ENCODE data around the gene SNRNP40.

SNRNP40 gene

DNA sequence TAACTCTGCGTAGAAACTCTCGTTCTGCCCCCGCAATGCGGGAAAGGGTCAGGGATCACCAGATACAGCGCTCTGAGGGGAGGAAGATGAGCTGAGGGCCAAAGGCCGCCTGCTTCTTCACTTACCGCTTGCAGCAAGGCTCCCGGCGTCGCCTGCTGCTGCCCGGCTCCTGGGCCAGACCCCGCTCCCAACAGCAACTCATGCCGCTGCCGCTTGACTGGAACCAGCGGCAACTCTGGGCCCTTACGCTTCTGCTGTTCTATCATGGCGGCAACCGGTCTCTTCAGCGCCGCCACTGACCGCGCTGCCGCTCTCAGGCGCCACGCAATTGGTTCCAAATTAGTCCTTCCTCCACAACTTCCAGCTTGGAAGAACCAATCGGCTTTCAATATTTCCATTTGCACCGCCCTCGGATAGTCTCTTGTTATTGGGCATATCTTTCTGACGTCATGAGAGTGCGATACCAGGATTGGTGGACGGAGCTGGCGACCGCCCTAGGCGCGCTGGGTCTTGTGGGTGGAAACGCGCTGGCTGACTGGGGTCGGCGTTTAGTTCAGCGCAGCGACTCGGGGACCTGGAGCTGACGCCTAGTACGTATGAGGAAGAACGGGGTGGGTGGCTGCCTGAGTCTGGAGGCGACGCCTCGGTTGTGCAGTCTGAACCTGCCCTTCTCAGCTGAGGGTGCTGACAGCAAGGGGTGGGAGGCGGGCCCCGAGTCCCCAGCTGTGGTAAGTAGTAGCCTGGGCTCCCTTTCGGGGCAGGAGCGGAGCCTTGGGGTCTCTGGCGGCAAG lies at the start of gene SNRNP40, which contains the start of gene ZCCHC17:
Gene SNRNP40, minus strand, starts transcription at position 303 of the 791 bp plus-strand sequence. Its CDS starts 37 bp downstream, at position 266.
Gene ZCCHC17, plus strand, starts transcription at position 547 of the 791 bp plus-strand sequence. CDS start 13,067 bp downstream, outside the sequence.
- Histone ChIP-seq H3K36me3 (ENCODE audit: insufficient read depth, low read length) (peaks cover 25% of the 10 kb centered on the region), H3K4me1 (ENCODE audit: insufficient read depth, low read length) (no peaks in the 10 kb centered on the region), H3K9ac (ENCODE audit: low read depth, low read length) (peak within 1 kb of the TSS; percentile 84), H3K9me3 (ENCODE audit: control insufficient read depth, insufficient read depth, low read length) (no peaks in the 10 kb centered on the region)

DNA sequence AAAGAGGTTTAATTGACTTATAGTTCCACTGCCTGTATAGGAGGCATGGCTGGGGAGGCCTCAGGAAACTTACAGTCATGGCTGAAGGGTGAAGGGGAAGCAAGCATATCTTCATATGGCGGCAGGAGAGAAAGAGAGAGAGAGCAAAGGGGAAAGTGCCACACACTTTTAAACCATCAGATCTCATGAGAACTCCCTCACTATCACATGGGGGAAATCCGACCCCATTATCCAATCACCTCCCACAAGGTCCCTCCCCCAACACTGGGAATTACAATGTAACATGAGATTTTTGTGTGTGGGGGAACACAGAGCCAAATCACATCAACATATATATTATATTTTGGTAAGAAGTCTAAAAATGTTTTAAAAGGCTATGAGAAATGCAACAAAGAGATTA lies 49.0 kb upstream of the SNRNP40 start:
- peaks cover 12% of the 10 kb centered on the region for H3K36me3 ChIP-seq (ENCODE audit: insufficient read depth, low read length)
- no peaks in the 10 kb centered on the region for H3K9me3 ChIP-seq (ENCODE audit: control insufficient read depth, insufficient read depth, low read length)
- no peak overlapping the region for H3K9ac ChIP-seq (ENCODE audit: low read depth, low read length)
- no peaks in the 10 kb centered on the region for H3K4me1 ChIP-seq (ENCODE audit: insufficient read depth, low read length)

DNA sequence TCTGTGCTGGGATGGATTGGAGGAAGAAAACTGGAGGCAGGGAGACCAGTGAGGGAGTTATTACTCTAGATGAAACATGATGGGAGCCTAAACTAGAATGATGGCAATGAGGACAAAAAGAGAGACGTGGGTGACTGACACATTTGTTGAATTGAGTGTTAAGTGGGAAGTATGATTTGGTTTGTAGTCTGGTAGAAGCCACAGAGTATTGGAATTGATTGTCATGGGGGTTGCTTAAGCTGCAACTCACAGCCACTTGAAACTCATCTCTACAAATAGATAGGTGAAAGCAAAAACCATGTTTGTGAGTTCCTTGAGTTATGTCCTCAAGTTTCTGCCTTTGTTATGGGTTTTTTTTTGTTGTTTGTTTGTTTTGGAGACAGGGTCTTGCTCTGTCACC lies 47.9 kb upstream of the SNRNP40 start:
- Histone ChIP-seq H3K9ac (ENCODE audit: low read depth, low read length) (no peak overlapping the region), H3K36me3 (ENCODE audit: insufficient read depth, low read length) (peaks cover 12% of the 10 kb centered on the region), H3K4me1 (ENCODE audit: insufficient read depth, low read length) (no peaks in the 10 kb centered on the region), H3K9me3 (ENCODE audit: control insufficient read depth, insufficient read depth, low read length) (no peaks in the 10 kb centered on the region)

DNA sequence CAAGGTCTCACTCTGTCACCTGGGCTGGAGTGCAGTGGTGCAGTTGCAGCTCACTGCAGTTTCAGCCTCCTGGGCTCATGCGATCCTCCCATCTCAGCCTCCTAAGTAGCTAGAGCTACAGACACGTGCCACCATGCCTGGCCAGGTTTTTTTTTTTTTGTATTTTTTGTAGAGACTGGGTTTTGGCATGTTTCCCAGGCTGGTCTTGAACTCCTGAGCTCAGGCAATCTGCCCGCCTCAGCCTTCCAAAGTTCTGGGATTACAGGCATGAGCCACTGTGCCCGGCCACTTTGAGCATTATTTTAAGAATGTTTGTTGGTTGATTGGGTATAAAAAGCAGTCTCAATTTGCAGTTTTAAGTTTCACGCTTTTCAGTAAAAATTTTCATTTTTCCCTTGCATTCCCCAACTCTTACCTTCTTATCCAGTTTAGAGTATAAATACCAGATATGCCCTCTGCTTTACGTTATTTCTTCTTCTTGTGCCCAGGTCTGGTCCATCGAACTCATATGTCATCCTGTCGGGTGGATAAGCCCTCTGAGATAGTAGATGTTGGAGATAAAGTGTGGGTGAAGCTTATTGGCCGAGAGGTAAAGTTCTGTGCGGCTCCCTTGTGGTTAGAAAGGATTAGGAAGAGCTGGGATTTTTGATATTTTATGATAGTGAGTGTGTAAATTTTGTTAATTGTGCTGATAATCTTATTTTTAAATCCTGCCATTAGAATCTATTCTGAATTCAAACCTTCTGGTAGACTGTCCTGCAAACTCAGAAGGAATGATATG lies 40.3 kb upstream of the SNRNP40 start:
- Histone ChIP-seq H3K36me3 (ENCODE audit: insufficient read depth, low read length) (peaks cover 2% of the 10 kb centered on the region; the same call in 1 of the 2 replicates), H3K9me3 (ENCODE audit: control insufficient read depth, insufficient read depth, low read length) (no peaks in the 10 kb centered on the region), H3K9ac (ENCODE audit: low read depth, low read length) (no peak overlapping the region), H3K4me1 (ENCODE audit: insufficient read depth, low read length) (no peaks in the 10 kb centered on the region)

DNA sequence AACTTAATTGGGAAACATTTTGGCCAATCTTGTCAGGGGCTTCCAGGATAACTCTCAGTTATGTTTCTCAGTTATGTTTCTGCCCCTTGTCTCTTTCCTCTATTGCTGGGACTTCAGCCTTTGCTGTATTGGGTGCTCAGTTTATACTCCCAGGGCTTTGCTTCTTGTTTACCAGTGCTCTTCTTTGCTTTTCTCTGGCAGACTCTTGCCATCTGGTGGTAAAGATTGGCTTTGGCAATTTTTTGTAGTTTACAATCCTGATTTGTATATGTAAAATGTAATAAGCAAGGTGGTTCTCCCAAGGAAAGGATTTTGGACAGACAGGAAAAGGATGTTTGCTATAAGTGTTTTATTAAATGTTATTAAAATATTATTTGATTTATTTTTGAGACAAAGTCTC lies 38.4 kb upstream of the SNRNP40 start:
- H3K9me3 ChIP-seq (ENCODE audit: control insufficient read depth, insufficient read depth, low read length) = no peaks in the 10 kb centered on the region
- H3K4me1 ChIP-seq (ENCODE audit: insufficient read depth, low read length) = no peaks in the 10 kb centered on the region
- peaks cover 2% of the 10 kb centered on the region; the same call in 1 of the 2 replicates for H3K36me3 ChIP-seq (ENCODE audit: insufficient read depth, low read length)
- no peak overlapping the region for H3K9ac ChIP-seq (ENCODE audit: low read depth, low read length)

DNA sequence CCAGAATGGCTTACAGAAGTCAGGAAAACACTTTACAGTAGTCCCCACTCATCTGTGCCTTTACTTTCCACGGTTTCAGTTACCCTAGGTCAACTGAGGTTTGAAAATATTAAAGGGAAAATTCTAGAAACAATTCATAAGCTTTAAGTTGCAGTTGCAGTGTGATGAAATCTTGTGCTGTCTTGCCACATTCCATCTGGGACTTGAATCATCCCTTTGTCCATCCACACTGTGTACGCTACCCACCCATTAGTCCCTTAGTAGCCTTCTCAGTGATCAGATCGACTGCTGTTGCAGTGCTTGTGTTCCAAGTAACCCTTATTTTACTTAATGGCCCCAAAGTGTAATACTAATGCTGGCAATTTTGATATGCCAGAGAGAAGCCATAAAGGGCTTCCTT lies 30.8 kb upstream of the SNRNP40 start:
- Histone ChIP-seq H3K4me1 (ENCODE audit: insufficient read depth, low read length) (no peaks in the 10 kb centered on the region), H3K36me3 (ENCODE audit: insufficient read depth, low read length) (no peaks in the 10 kb centered on the region; the same call in 1 of the 2 replicates)

DNA sequence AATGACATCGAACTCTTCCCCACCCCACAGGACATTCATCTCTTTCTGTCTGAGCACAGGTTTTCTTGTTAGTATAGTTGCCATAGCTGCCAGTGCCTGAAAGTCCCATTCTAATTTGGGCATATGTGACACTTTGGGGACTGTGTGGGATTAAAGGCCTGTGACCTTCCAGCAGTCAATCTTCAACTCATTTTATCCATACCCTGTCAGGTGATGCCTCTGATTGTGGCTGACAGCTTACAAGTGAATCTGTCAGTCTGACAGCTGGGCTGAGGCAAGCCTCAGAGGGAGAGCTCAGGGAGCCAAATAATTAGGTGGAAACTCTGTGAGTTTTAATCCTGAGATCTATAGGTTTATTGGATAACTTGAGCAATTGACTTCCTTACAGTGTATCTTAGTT lies 29.9 kb upstream of the SNRNP40 start:
- no peaks in the 10 kb centered on the region for H3K4me1 ChIP-seq (ENCODE audit: insufficient read depth, low read length)
- H3K9me3 ChIP-seq (ENCODE audit: control insufficient read depth, insufficient read depth, low read length) = no peaks in the 10 kb centered on the region
- H3K36me3 ChIP-seq (ENCODE audit: insufficient read depth, low read length) = no peaks in the 10 kb centered on the region
- H3K9ac ChIP-seq (ENCODE audit: low read depth, low read length) = no peak overlapping the region

More for the DNA sequence above, 30.8 kb upstream of the SNRNP40 start:
- no peaks in the 10 kb centered on the region for H3K9me3 ChIP-seq (ENCODE audit: control insufficient read depth, insufficient read depth, low read length)
- H3K9ac ChIP-seq (ENCODE audit: low read depth, low read length) = no peak overlapping the region

DNA sequence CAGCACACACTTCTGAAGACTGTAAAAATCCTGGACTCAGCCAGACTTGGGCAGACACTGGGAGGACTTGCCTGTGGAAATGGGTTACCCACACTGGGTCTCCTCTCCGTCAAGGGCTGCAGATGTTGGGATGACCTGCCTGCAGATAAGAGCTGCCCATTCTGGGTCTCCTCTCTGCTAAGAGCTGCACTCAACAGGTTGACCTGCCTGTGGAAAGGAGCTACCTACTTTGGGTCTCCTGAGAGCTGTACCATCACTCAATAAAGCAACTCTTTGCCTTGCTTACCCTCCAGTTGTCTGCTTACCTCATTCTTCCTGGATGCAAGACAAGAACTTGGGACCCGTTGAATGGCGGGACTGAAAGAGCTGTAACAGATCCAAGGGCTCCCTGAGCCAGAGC lies 28.4 kb upstream of the SNRNP40 start:
- Histone ChIP-seq H3K36me3 (ENCODE audit: insufficient read depth, low read length) (no peaks in the 10 kb centered on the region), H3K9me3 (ENCODE audit: control insufficient read depth, insufficient read depth, low read length) (no peaks in the 10 kb centered on the region)

DNA sequence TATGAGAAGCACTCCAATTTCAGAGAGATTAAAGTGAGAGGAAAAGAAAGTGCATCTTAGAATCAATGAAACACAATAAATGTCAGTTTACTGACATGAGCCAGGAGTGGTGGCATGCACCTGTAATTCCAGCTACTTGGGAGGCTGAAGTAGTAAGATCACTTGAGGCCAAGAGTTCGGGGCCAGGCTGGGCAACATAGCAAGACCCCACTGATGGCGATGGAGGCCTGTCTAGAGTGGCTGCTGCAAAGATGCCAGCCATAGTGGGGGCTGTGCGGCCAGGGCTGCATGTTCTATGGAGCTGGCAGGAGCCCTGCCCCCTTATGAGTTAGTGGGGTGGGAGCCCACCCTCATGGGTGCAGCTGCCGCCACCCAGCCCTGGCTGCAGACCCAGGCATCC lies 27.5 kb upstream of the SNRNP40 start:
- no peaks in the 10 kb centered on the region for H3K4me1 ChIP-seq (ENCODE audit: insufficient read depth, low read length)
- no peak overlapping the region for H3K9ac ChIP-seq (ENCODE audit: low read depth, low read length)
- no peaks in the 10 kb centered on the region for H3K36me3 ChIP-seq (ENCODE audit: insufficient read depth, low read length)
- H3K9me3 ChIP-seq (ENCODE audit: control insufficient read depth, insufficient read depth, low read length) = no peaks in the 10 kb centered on the region

More for the DNA sequence above, 28.4 kb upstream of the SNRNP40 start:
- no peak overlapping the region for H3K9ac ChIP-seq (ENCODE audit: low read depth, low read length)
- H3K4me1 ChIP-seq (ENCODE audit: insufficient read depth, low read length) = no peaks in the 10 kb centered on the region

DNA sequence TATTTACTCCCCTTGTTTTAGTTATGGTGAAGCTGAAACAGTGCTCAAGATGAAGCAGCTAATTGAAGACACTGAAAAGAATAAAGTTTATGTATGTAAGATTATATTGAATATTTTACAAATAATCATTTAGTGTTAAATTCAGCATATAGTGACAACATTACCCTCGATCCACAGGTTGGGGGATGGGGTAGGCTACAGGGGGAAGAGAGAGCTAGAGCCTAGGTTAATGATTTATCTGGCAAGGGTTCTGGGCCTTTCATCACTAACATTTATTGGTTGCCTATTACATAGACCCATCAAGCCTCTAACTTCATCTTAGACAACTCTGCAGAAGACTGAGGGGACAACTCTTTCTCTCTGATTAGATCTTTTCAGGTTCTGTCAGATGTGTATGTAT lies 21.6 kb upstream of the SNRNP40 start:
- Histone ChIP-seq H3K36me3 (ENCODE audit: insufficient read depth, low read length) (peaks cover 5% of the 10 kb centered on the region; the same call in 1 of the 2 replicates), H3K9ac (ENCODE audit: low read depth, low read length) (no peak overlapping the region), H3K9me3 (ENCODE audit: control insufficient read depth, insufficient read depth, low read length) (no peaks in the 10 kb centered on the region), H3K4me1 (ENCODE audit: insufficient read depth, low read length) (no peaks in the 10 kb centered on the region)

DNA sequence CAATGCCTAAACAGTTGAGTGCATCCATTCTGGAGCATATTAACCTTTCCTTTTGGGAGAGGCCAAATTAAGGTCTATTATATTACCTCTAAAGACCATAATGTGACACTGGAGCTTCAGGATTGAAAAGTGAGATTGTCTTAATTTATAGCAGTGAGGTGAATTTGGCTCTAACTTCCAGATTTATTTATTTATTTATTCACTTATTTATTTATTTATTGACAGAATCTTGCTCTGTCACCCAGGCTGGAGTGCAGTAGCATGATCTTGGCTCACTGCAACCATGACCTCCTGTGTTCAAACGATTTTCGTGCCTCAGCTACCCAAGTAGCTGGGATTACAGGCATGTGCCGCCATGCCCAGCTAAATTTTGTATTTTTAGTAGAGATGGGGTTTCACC lies 19.3 kb upstream of the SNRNP40 start:
- H3K9ac ChIP-seq (ENCODE audit: low read depth, low read length) = no peak overlapping the region
- no peaks in the 10 kb centered on the region for H3K9me3 ChIP-seq (ENCODE audit: control insufficient read depth, insufficient read depth, low read length)
- H3K36me3 ChIP-seq (ENCODE audit: insufficient read depth, low read length) = peaks cover 17% of the 10 kb centered on the region
- no peaks in the 10 kb centered on the region for H3K4me1 ChIP-seq (ENCODE audit: insufficient read depth, low read length)

DNA sequence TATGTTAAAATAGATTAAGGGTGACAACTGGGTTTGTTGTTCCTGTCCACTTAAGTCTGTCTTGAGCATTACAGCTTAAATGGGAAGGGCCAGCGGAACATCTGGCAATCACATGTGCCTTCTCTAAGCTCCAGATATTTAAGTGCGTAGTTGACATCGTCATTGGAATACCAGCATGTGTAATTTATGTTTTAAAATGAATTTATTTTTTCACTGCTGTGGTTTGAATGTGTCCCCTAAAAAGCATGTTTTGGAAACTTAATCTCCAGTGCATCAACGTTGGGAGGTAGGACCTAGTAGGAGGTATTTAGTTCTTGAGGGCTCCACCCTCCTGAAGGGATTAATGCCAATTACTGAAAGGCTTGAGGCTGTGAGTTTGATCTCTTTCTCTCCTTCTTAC lies 13.6 kb upstream of the SNRNP40 start:
- Histone ChIP-seq H3K4me1 (ENCODE audit: insufficient read depth, low read length) (peaks cover 8% of the 10 kb centered on the region; the same call in 1 of the 2 replicates), H3K9ac (ENCODE audit: low read depth, low read length) (no peak overlapping the region), H3K9me3 (ENCODE audit: control insufficient read depth, insufficient read depth, low read length) (no peaks in the 10 kb centered on the region), H3K36me3 (ENCODE audit: insufficient read depth, low read length) (peaks cover 22% of the 10 kb centered on the region)

DNA sequence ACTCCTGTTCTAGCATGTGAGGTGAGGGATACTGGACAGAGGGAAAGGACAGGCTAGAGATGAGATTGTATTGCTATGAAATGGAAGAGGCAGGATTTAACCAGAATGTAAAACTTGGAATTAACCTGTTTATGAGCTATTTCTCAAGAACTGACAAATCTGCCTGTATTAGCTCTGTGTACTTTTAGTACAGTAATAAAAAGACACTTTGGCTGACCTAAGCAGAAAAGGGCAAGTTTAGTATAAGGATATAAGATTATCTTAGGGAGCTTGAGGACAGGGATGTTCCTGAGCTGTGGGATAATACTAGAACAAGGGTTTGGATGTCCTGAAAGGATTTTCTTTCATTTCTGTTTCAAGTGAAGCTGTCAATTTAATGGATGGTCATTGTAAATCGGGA lies 11.4 kb upstream of the SNRNP40 start:
- peaks cover 17% of the 10 kb centered on the region for H3K36me3 ChIP-seq (ENCODE audit: insufficient read depth, low read length)
- no peaks in the 10 kb centered on the region for H3K9me3 ChIP-seq (ENCODE audit: control insufficient read depth, insufficient read depth, low read length)
- no peak overlapping the region for H3K9ac ChIP-seq (ENCODE audit: low read depth, low read length)
- H3K4me1 ChIP-seq (ENCODE audit: insufficient read depth, low read length) = peaks cover 8% of the 10 kb centered on the region; the same call in 1 of the 2 replicates

DNA sequence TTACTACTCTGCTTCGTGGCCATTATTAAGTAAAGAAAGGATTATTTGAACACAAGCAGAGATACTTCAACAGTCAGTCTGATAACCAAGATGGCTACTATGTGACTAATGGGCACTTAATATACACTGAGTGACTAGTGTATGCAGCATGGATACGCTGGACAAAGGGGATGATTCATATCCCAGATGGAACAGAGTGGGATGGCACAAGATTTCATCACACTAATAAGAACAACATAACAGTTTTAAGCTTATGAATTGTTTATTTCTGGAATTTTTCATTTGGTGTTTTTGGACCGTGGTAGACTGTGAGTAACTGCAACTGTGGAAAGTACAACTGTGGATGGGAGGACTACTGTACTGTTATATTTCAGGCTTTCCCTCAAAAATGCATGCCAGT lies 9.7 kb upstream of the SNRNP40 start:
- no peaks in the 10 kb centered on the region for H3K9me3 ChIP-seq (ENCODE audit: control insufficient read depth, insufficient read depth, low read length)
- H3K36me3 ChIP-seq (ENCODE audit: insufficient read depth, low read length) = peaks cover 9% of the 10 kb centered on the region
- H3K9ac ChIP-seq (ENCODE audit: low read depth, low read length) = no peak overlapping the region
- peaks cover 8% of the 10 kb centered on the region; the same call in 1 of the 2 replicates for H3K4me1 ChIP-seq (ENCODE audit: insufficient read depth, low read length)

Measured in ES-I3 (cell line).